HepG2 (cell line): ENCODE measurements around the gene RAB9A. TPM values are rescaled to one million over a fixed set of nuclear protein-coding genes. Genes with fewer than 3 reads are reported as not detected.

Experiments
- ATAC-seq: fragments of 200-7000 bp; cut with Tn5 transposase; 3 replicates; pipeline ENCODE4 v1.9.1; 2020; ENCODE audit warnings: mild to moderate bottlenecking, moderate library complexity
- BruUV-seq: library from RNA; stranded (reverse); fragments of 400-500 nt; replicated peaks from 2 replicates; lab custom pipeline; 2021; lab: Mats Ljungman, UMichigan
- CTCF ChIA-PET: fragments of 300-600 bp; formaldehyde crosslinking; extraction: SDS; loops from one replicate; lab custom pipeline; 2021; ENCODE audit warnings: low total read pairs, inconsistent platforms, low intra/inter-chr PET ratio; lab: Yijun Ruan, JAX
- POLR2A ChIA-PET: fragments of 350-600 bp; sonication (Branson Sonifier 250); formaldehyde crosslinking; loops from one replicate; lab custom pipeline; 2020; ENCODE audit warnings: antibody characterized with exemption, inconsistent platforms; lab: Yijun Ruan, JAX
- DNase-seq: peaks from one replicate; pipeline ENCODE4 v3.0.0-alpha.2; 2015; ENCODE audit warnings: low spot score
- FAIRE-seq: peaks from 3 replicates; lab custom pipeline; 2011; peaks lifted over from hg19 to GRCh38; lab: Jason Lieb, UNC
- H2AFZ ChIP-seq: one replicate; pipeline ENCODE4 v1.6.1; 2011; ENCODE audit warnings: low read length, inconsistent platforms
- H3K27ac ChIP-seq: fragments of 300-600 bp; 3 replicates; pipeline ENCODE4 v1.8.0; 2011; ENCODE audit warnings: mixed run types, mild to moderate bottlenecking, mixed read lengths, low read length, inconsistent platforms; ENCODE audit not compliant: insufficient read depth; ENCODE audit errors: extremely low read length
- H3K27me3 ChIP-seq, 2 experiments: fragments of 200-600 bp in 1 of 2; 2 replicates in 1 of 2; 3 replicates in 1 of 2; pipeline versions ENCODE4 v1.6.0 to v1.8.0; 2011; ENCODE audit warnings: low read length in 2 of 2, mild to moderate bottlenecking in 2 of 2, moderate library complexity in 2 of 2, inconsistent platforms in 1 of 2; ENCODE audit not compliant: insufficient read depth in 2 of 2, control insufficient read depth in 1 of 2
- H3K36me3 ChIP-seq, 2 experiments: fragments of 200-600 bp in 1 of 2; replicated peaks in 1 of 2; 2 replicates in 1 of 2; 3 replicates in 1 of 2; pipeline versions ENCODE4 v1.5.1 to v1.8.0; 2011; ENCODE audit warnings: low read length in 2 of 2, inconsistent platforms in 1 of 2; ENCODE audit not compliant: insufficient read depth in 2 of 2, control insufficient read depth in 1 of 2
- H3K4me1 ChIP-seq: 2 replicates; pipeline ENCODE4 v1.5.1; 2012; ENCODE audit warnings: low read length, inconsistent platforms; ENCODE audit not compliant: insufficient read depth
- H3K4me2 ChIP-seq: 2 replicates; pipeline ENCODE4 v1.6.0; 2011; ENCODE audit warnings: low read depth, low read length, inconsistent platforms
- H3K4me3 ChIP-seq, 3 experiments: fragments of 200-600 bp in 1 of 3; sonication (generic), shearing (Covaris generic) in 1 of 3; replicated peaks in 1 of 3; 2 replicates each; pipeline ENCODE4 v1.5.1; 2011 to 2016; ENCODE audit warnings: low read length in 3 of 3, inconsistent platforms in 2 of 3, low read depth in 2 of 3, mild to moderate bottlenecking in 2 of 3, control low read depth in 1 of 3, mixed read lengths in 1 of 3; ENCODE audit not compliant: insufficient read depth in 1 of 3
- H3K79me2 ChIP-seq: one replicate; pipeline ENCODE4 v1.6.1; 2011; ENCODE audit warnings: low read length, inconsistent platforms; ENCODE audit not compliant: insufficient read depth
- H3K9ac ChIP-seq: 2 replicates; pipeline ENCODE4 v1.6.0; 2011; ENCODE audit warnings: mild to moderate bottlenecking, low read depth, low read length, inconsistent platforms; ENCODE audit not compliant: insufficient read depth
- H3K9me3 ChIP-seq: 2 replicates; pipeline ENCODE4 v1.5.1; 2012; ENCODE audit warnings: mild to moderate bottlenecking, low read length
- H4K20me1 ChIP-seq: 2 replicates; pipeline ENCODE4 v1.6.0; 2011; ENCODE audit warnings: inconsistent platforms, mild to moderate bottlenecking, low read length, moderate library complexity; ENCODE audit not compliant: insufficient read depth
- ATF1 ChIP-seq: IDR thresholded peaks from 2 replicates; pipeline ENCODE4 v1.6.1; 2016; ENCODE audit warnings: mild to moderate bottlenecking, control low read depth
- DR1 ChIP-seq: sonication (generic); formaldehyde crosslinking; IDR thresholded peaks from 2 replicates; pipeline ENCODE4 v1.8.0; 2021; ENCODE audit warnings: mild to moderate bottlenecking, missing genetic modification reagents, inconsistent platforms
- EHMT2 ChIP-seq: fragments of 200-600 bp; sonication (generic); IDR thresholded peaks from 2 replicates; pipeline ENCODE4 v1.7.0; 2017; ENCODE audit warnings: antibody characterized with exemption, low read depth, low read length, borderline replicate concordance
- GFI1 ChIP-seq: sonication (generic); formaldehyde crosslinking; IDR thresholded peaks from 2 replicates; pipeline ENCODE4 v1.5.0; 2020; ENCODE audit warnings: missing genetic modification reagents, mild to moderate bottlenecking, borderline replicate concordance
- HNF4G ChIP-seq, 2 experiments: sonication (generic) in 1 of 2; formaldehyde crosslinking in 1 of 2; IDR thresholded peaks; 2 replicates each; pipeline versions ENCODE4 v1.4.0 to v1.6.1; 2011 to 2020; ENCODE audit warnings: borderline replicate concordance in 2 of 2, low read depth in 2 of 2, mild to moderate bottlenecking in 2 of 2, low read length in 1 of 2, missing genetic modification reagents in 1 of 2, moderate library complexity in 1 of 2
- HNRNPH1 ChIP-seq: fragments of 200-400 bp; formaldehyde crosslinking; optimal IDR thresholded peaks from 2 replicates; pipeline ENCODE3; 2017; ENCODE audit warnings: mild to moderate bottlenecking, low read depth, low read length
- HNRNPK ChIP-seq: fragments of 200-400 bp; formaldehyde crosslinking; IDR thresholded peaks from 2 replicates; pipeline ENCODE4 v1.6.1; 2018; ENCODE audit warnings: low read length, low read depth, moderate library complexity, mild to moderate bottlenecking; ENCODE audit not compliant: poor library complexity, severe bottlenecking
- JUNB ChIP-seq: sonication (generic); formaldehyde crosslinking; IDR thresholded peaks from 2 replicates; pipeline ENCODE4 v1.8.0; 2022; ENCODE audit warnings: missing genetic modification reagents, mild to moderate bottlenecking, borderline replicate concordance
- NFE2 ChIP-seq: sonication (generic); formaldehyde crosslinking; IDR thresholded peaks from 2 replicates; pipeline ENCODE4 v1.4.0; 2020; ENCODE audit warnings: missing genetic modification reagents
- PHF20 ChIP-seq: sonication (generic); formaldehyde crosslinking; IDR thresholded peaks from 2 replicates; pipeline ENCODE4 v1.5.0; 2020; ENCODE audit warnings: mild to moderate bottlenecking, missing genetic modification reagents
- RXRB ChIP-seq: IDR thresholded peaks from 2 replicates; pipeline ENCODE4 v1.6.1; 2016; ENCODE audit warnings: borderline replicate concordance, missing genetic modification reagents, missing compliant biosample characterization
- SIX1 ChIP-seq: sonication (generic); formaldehyde crosslinking; IDR thresholded peaks from 2 replicates; pipeline ENCODE4 v1.4.0; 2020; ENCODE audit warnings: missing genetic modification reagents, borderline replicate concordance
- SRY ChIP-seq: sonication (generic); formaldehyde crosslinking; IDR thresholded peaks from 2 replicates; pipeline ENCODE4 v1.8.0; 2022; ENCODE audit warnings: mild to moderate bottlenecking, missing genetic modification reagents
- ZFY ChIP-seq: sonication (generic); formaldehyde crosslinking; IDR thresholded peaks from 2 replicates; pipeline ENCODE4 v1.4.0; 2020; ENCODE audit warnings: missing genetic modification reagents
- ZNF282 ChIP-seq: fragments of 450-650 bp; IDR thresholded peaks from 2 replicates; pipeline ENCODE4 v1.6.1; 2018; ENCODE audit not compliant: partially characterized antibody
- ZNF639 ChIP-seq: conservative IDR thresholded peaks from 2 replicates; pipeline ENCODE4 v1.6.1; 2018; ENCODE audit warnings: missing genetic modification reagents
- ZNF713 ChIP-seq: sonication (generic); formaldehyde crosslinking; IDR thresholded peaks from 2 replicates; pipeline ENCODE4 v1.4.0; 2020; ENCODE audit warnings: mild to moderate bottlenecking, missing genetic modification reagents
- ZNF792 ChIP-seq: IDR thresholded peaks from 2 replicates; pipeline ENCODE4 v1.6.1; 2016
- ZZZ3 ChIP-seq: sonication (generic); formaldehyde crosslinking; IDR thresholded peaks from 2 replicates; pipeline ENCODE4 v1.4.0; 2020; ENCODE audit warnings: missing genetic modification reagents, mild to moderate bottlenecking, borderline replicate concordance
- WGBS: methylation state at CpG from one replicate; pipeline ENCODE4 v1.1.6; 2017; ENCODE audit warnings: low lambda C conversion rate; 5-methylcytosine and 5-hydroxymethylcytosine counted together
- in situ Hi-C: cut with HindIII; loops from 2 replicates; pipeline ENCODE4 v1.10.0; 2017; ENCODE audit warnings: low pct_unique_long_range_greater_than_20kb; ENCODE audit not compliant: extremely low pct_ligation_motif_present
- intact Hi-C: fragments of 100-400 bp; cut with micrococcal nuclease; formaldehyde crosslinking; loops from one replicate; pipeline ENCODE4 v1.10.0; 2022; ENCODE audit not compliant: unreplicated experiment
- polyA plus RNA-seq, 8 experiments: library from polyadenylated mRNA; depleted of rRNA in 3 of 8; stranded (reverse) in 7 of 8; unstranded in 1 of 8; fragments of >200 nt; fragmentation: Illumina TruSeq in 4 of 8; extraction: Trizol in 4 of 8; gene quantifications; 2 replicates each; pipeline versions ENCODE4 v1.2.1 to v1.2.3, GENCODE V29; 2011 to 2016; ENCODE audit warnings: low read depth in 4 of 8, missing spikeins in 1 of 8, mixed read lengths in 1 of 8; ENCODE audit not compliant: insufficient read depth in 1 of 8
- total RNA-seq, 5 experiments: library from RNA; depleted of rRNA; stranded (reverse); fragments of >200 nt; fragmentation: Illumina TruSeq; extraction: Trizol; gene quantifications; 2 replicates each; pipeline ENCODE4 v1.2.3, GENCODE V29; 2016; ENCODE audit warnings: low read depth in 1 of 5

Gene RAB9A
- total and polyA plus RNA-seq, 2 of the 13 experiments (the other 11 are each of a cell fraction or from before 2014, with no cell fraction given), result 10.5 to 23.1 TPM

GRCh38 chrX:13670197-13670596, 18.7 kb upstream of the RAB9A start:
- TF ChIP-seq ZNF639 (CRISPR knock-in tag), result no peak
- TF ChIP-seq ZNF713 (CRISPR knock-in tag), result no peak
- CTCF ChIA-PET, result no interaction called here
- POLR2A ChIA-PET, result no interaction called here
- Histone ChIP-seq H3K4me3 (no peak overlapping the region), H4K20me1 (no peaks in the 10 kb centered on the region), H3K4me1 (0 out of 2 replicates have a peak, but pooled peaks cover 6% of the 10 kb centered on the region), H2AFZ (no peak overlapping the region), H3K79me2 (no peaks in the 10 kb centered on the region), H3K4me2 (no peak overlapping the region), H3K9me3 (no peaks in the 10 kb centered on the region), H3K27ac (no peak overlapping the region), H3K27me3 (no peaks in the 10 kb centered on the region), H3K36me3 (no peaks in the 10 kb centered on the region), H3K9ac (no peak overlapping the region)
- no TSS peak for BruUV-seq
- in situ Hi-C loops (no loop called here), intact Hi-C loops (no loop called here)
- no peak for DNase-seq
- 77% methylated on average over 3 of the region's 5 CpGs for WGBS
- FAIRE-seq, result no peak
- no peak for ATAC-seq

GRCh38 chrX:13673016-13673415, 15.9 kb upstream of the RAB9A start:
- H3K36me3 ChIP-seq, result no peaks in the 10 kb centered on the region
- POLR2A ChIA-PET, result no interaction called here
- no TSS peak for BruUV-seq
- no peak for FAIRE-seq
- H3K4me2 ChIP-seq, result no peak overlapping the region
- in situ Hi-C loops, result no loop called here
- no peak overlapping the region for H3K27ac ChIP-seq
- ATAC-seq, result no peak
- intact Hi-C loops, result no loop called here
- CTCF ChIA-PET, result no interaction called here
- DNase-seq, result no peak
- 0 out of 2 replicates have a peak, but pooled peaks cover 6% of the 10 kb centered on the region for H3K4me1 ChIP-seq
- H3K9me3 ChIP-seq, result no peaks in the 10 kb centered on the region
- no peak overlapping the region for H3K9ac ChIP-seq
- no peaks in the 10 kb centered on the region for H3K27me3 ChIP-seq
- H3K79me2 ChIP-seq, result no peaks in the 10 kb centered on the region
- no peak overlapping the region for H2AFZ ChIP-seq
- H4K20me1 ChIP-seq, result no peaks in the 10 kb centered on the region
- H3K4me3 ChIP-seq, result no peak overlapping the region
- TF ChIP-seq DR1 (CRISPR knock-in tag) (no peak), ZNF792 (CRISPR knock-in tag) (no peak), SRY (CRISPR knock-in tag) (no peak), EHMT2 (no peak), JUNB (no peak), ZZZ3 (CRISPR knock-in tag) (no peak), HNF4G (IDR thresholded peaks at IDR 0.05; ENCODE audit: borderline replicate concordance, low read depth, low read length) (no peak), HNF4G (CRISPR knock-in tag; IDR thresholded peaks at IDR 0.05; ENCODE audit: borderline replicate concordance, low read depth) (no peak), ZNF282 (no peak), RXRB (CRISPR knock-in tag) (no peak), ZFY (CRISPR knock-in tag) (no peak), SIX1 (CRISPR knock-in tag) (no peak), HNRNPH1 (no peak), HNRNPK (no peak), PHF20 (no peak), GFI1 (CRISPR knock-in tag) (no peak), ATF1 (no peak), NFE2 (CRISPR knock-in tag) (no peak)
